ENCODE results near the gene MNT.

The MNT gene

DNA sequence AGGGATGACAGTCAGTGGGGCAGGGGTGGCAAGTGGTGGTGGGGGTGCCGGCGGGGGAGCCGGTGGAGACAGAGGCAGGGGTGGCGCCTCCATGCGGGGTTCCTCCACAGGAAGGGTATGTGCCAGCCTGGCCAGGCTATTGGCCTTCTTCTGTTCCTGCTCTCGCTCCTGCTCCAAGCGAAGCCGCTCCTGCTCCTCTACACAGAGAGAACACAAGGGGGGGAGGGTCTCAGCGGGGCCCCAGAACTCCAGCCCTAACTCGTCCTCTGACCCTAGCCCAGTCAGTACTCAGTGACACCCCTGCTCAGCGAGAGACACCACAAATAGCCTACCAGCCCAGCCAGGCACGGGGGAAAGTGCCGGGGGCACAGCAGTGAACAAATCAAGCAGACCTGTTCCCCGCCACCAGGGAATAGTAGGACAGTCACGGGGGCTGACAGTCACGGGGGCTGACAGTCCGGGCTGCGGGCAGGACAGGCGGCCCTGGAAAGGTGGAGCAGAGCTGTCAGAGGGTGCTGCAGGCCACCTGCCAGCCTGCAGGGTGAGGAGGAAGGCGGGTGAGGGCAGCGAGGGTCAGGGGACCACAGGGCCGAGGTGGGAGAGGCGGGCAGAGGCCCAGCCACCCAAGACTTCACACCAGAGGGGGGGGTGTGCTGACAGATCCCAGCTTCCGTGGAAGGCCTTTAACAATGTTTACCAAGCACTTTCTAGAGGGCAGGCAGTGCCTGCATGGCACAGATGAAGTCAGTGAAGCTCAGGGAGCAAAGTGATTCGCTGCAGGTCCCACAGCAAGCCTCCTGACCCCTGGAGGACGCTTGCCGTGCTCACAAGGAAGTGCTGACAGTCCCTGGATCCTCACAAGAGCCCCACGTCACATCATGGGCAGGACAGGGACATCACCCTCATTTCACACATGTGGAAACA lies 5.3 kb downstream of the MNT start:
- no peak for DNase-seq (ENCODE audit: low read depth)

GRCh38 chr17:2394775-2395201 lies 6.1 kb downstream of the MNT start:
- DNase-seq (ENCODE audit: low read depth), result no peak

GRCh38 chr17:2393954-2394749 lies 6.7 kb downstream of the MNT start:
- DNase-seq (ENCODE audit: low read depth), result no peak

DNA sequence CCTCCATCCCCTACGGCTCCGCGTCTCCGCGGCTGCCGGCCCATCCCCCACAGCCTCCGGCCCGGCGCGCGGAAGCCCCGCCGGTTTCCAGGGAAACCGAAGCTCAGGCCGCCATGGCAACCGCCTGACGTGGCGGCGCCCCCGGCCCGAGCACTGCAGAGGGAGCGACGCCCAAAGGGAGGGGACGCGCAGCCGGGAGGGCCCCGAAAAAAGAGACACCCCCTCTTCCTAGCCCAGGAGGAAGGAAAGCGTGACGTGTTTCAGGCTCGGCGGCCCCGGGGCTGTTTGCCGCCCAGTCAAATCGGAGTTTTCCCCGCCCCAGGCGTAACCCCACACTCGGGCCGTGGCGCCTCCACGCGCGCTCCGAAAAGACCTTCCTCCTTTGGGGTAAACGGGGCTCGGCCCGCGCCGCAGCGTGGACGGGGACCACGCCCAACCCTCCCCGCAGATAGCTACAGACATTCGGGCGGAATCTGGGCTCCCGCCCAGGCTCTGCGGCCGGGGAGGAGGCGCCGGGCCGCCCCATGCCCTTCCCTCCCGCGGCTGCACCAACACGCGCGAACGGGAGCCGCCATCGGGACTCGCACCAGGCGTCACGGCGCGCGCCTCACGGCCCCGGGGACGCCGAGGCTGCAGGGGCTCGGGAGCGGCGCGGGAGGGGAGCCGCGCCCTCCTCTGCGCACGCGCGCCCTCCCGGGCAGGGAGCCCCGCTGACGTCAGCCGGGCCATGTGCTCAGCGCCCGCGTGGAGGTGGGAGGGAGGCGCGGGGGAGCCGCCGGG lies 7.5 kb downstream of the MNT start:
- peak; percentile 86 for DNase-seq (ENCODE audit: low read depth)

- DNase-seq (ENCODE audit: low read depth), result peak; percentile 98
Measured at GRCh38 chr17:2392252-2393173, 8.3 kb downstream of the MNT start.

- DNase-seq (ENCODE audit: low read depth), result no peak
Measured at GRCh38 chr17:2391597-2392251, 9.1 kb downstream of the MNT start.

GRCh38 chr17:2390199-2390836 lies 10.5 kb downstream of the MNT start:
- DNase-seq (ENCODE audit: low read depth), result no peak

DNA sequence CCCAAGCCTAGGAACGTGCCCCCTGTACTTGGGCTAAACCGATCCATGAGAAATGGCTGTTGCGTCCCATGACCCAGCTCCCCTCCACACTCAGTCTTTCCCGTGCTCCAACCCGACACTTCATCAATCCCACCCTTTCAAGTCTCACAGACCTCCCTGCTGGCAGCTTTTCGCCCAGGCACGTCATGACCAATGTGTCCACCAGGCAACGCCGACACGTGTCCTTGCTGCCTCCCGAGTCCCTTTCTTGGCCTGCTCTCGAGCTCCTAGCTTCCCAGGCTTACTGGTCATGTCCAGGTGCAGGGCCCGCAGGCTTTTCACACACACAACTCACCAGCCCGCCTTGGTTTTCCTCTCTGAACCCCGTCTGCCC lies 12.2 kb downstream of the MNT start:
- no peak for DNase-seq (ENCODE audit: low read depth)

GRCh38 chr17:2388020-2388682 lies 12.7 kb downstream of the MNT start:
- no peak for DNase-seq (ENCODE audit: low read depth)

- no peak for DNase-seq (ENCODE audit: low read depth)
Measured at GRCh38 chr17:2387086-2388019, 13.5 kb downstream of the MNT start.

GRCh38 chr17:2386400-2387085 lies 14.3 kb downstream of the MNT start:
- no peak for DNase-seq (ENCODE audit: low read depth)

DNA sequence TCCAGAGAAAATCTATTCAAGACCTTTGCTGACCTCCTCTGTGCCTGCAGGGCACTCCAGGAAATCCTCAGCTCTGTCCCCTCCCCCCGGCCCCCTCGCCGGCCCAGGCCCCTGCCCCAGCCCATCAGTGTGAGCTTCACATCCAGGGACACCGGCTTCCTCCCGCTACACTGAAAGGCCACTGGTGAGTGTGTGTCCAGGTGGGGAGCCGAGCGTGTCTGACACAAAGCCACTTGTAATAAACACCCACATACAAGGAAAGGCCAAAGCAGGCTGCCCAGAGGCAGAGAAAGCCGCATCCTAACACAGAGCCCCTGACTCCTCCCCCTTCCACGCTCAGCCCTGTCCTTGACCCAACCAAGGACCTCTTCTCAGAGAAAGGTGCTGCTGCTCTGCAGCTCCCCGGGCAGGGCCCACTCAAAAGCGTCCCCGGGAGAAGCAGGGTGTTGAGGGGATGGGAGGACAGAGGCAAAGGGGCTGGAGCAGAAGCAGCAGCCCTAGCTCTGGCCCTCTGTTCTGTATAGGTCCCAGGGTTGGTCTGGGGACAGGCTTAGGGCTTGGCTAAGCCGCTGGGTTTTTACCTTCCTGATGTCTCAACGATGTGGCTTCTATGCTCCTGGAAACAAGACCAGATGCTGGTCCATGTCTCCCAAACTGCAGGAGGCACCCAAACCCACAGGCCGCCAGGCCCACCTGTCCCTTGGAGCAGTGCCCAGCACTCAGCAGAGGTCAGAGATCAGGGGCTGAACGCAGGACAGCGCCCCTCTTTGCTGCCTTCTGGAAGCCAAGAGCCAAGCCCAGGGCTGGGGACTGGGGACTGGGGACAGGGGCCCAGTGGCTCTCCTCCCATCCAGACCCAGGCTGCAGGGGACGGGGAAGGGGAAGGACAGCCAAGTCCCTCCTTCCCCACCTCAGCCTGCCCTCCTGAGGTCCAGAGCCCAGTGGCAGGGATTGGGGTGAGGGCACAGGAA lies 15.3 kb downstream of the MNT start:
- DNase-seq (ENCODE audit: low read depth), result no peak

DNA sequence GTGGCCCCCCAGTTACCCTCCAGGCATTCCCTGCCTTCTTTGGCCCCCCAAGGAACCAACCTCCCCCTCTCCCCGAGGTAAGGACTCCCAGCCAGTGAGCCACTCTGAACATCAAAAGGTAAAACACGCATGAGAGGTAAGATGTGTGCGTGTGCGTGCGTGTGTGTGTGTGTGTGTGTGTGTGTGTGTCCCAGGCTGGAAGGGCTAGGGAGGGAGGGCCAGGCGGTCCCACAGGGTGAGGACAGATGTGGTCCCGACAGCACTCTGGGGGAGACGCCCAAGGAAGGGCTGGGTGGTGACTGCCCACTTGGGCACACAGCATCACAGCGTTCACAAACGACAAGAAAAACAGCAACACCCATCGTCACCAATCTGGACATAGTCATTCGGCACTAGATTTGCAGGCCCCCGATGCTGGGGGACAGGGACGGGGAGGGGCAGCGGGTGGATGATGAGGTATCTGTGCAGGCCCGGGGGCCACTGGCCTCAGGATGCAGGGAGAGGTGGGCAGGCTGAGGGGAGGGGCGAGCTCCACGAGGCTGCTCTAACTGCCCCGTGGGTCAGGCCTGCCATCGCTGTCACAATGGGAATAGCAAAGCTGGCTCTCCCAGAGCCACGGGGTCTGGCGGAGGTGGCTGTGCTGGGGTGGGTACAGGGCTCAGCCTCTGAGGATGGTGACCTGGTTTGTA lies 16.3 kb downstream of the MNT start:
- no peak for DNase-seq (ENCODE audit: low read depth)

- no peak for DNase-seq (ENCODE audit: low read depth)
Measured at GRCh38 chr17:2383628-2384167, 17.2 kb downstream of the MNT start.

DNA sequence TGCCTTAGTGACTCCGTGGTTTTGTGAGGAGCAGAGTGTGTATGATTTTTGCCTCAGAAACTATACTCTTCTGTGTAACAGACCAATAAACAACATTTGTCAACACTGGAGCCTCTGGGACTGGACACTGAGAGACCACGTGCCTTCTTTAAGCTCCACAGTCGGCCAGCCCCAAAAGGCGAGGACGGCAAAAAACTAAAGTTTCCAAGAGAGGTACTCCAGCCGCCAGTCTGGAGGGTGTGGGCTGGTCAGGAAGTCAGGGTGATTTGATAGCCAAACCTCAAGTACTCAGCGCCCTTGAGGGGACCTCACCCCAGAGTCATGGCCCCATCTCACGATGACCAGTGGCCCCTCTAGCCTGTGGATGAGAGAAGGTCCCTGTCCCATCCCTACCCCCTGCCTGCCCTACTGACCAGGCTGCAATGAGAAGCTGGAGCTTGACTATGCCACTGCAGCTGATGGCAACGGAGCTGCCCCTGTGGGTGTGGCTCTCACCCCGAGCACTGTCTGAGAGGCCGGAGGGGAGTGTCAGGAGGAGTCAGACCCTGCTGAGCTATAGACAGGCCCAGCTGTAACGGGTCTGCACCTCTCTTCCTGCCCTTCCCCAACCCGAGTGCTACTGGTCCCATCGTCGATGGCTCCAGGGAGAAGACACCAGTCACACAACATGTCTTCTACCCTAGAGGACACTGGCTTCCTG lies 19.8 kb downstream of the MNT start:
- DNase-seq (ENCODE audit: low read depth), result no peak

Data from stimulated activated CD8-positive, alpha-beta memory T cell treated with anti-CD3 and anti-CD28 coated beads, Interleukin-4, amount 100 ng/mL, for 24 hours (primary cell).